T47D (cell line): Measurements from ENCODE around the gene LIMS2.
A peak's percentile ranks its signal among the peaks of the same experiment; 100 is the strongest.

Experiments
- DNase-seq, 2 experiments: peaks; one replicate each; pipeline versions ENCODE4 v3.0.0 to v3.0.0-alpha.2; 2011 to 2012; ENCODE audit warnings: low read depth in 1 of 2, low spot score in 1 of 2
- JUND ChIP-seq: IDR thresholded peaks from 2 replicates; pipeline ENCODE4 v1.6.1; 2012; ENCODE audit warnings: low read depth
- in situ Hi-C: cut with HindIII; loops from 2 replicates; pipeline ENCODE4 v1.10.0; 2016; ENCODE audit warnings: low sequenced_read_pairs, low pct_unique_long_range_greater_than_20kb

LIMS2 gene

DNA sequence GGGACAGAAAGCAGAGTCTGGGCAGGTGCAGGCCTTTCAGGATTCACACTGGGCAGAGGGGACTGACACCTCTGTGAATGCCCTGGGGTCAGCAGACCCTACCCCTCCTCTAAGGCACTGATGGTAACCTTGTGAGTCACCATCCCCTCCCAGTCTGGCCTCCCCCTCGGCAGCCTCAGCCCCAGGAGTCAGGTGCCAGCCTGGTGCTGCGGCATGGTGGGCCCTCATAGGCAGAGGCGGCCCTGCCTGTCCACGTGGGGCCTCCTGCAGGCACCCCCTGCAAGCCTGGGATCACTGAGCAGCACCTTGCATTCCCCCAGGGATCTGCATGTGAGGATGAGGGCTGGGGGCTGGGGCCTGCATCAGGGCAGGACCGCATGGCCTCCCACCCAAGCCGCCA lies 34.2 kb downstream of the LIMS2 start:
- DNase-seq: no peak
- no peak for TF ChIP-seq JUND
- in situ Hi-C loops: no loop called here

- in situ Hi-C loops: no loop called here
- TF ChIP-seq JUND: no peak
- DNase-seq: no peak
Measured at GRCh38 chr2:127640082-127641072, 35.0 kb downstream of the LIMS2 start.

GRCh38 chr2:127639111-127639474 lies 36.2 kb downstream of the LIMS2 start:
- no peak for DNase-seq
- in situ Hi-C loops: no loop called here
- no peak for TF ChIP-seq JUND

DNA sequence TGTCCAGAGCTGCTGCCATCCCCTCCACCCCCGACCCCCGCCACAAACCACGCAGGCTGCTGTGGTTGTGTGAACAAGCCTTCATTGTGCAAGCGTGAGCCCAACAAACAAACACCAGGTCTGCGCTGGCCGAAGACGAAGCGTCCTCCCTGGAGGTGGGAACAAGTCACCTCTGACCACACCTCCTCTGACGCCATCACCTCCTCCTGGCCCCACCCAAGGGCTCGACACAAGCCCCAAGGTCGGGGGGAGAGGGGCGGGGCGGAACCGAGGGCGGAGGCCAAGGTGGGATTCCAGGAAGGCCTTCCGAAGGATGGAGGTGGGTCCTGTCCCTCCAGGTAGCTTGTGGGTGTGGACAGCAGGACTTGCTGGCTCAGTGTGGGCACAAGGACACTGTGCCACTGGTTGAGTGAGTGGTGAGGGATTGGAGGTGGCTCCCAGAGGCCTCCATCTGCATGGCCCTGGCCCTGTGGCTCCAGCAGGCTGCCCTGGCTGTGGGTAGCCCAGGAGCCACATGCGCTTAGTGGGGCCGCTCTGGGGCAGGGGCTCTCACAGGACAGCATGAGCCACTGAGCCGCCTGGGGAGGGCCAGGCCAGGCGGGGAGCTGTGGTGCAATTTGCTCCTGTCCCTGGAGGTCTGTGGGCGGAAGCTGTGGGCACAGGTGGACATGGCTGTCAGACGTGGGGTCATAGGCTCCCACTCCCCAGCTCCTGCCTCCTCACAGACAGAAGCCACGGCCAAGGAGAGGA lies 36.8 kb downstream of the LIMS2 start:
- in situ Hi-C loops: no loop called here
- peak in 1 of 2 experiments; percentile 9 for DNase-seq
- no peak for TF ChIP-seq JUND

- TF ChIP-seq JUND: no peak
- in situ Hi-C loops: no loop called here
- peak; percentile 64 to 71 for DNase-seq
Measured at GRCh38 chr2:127637725-127638252, 37.5 kb downstream of the LIMS2 start.

DNA sequence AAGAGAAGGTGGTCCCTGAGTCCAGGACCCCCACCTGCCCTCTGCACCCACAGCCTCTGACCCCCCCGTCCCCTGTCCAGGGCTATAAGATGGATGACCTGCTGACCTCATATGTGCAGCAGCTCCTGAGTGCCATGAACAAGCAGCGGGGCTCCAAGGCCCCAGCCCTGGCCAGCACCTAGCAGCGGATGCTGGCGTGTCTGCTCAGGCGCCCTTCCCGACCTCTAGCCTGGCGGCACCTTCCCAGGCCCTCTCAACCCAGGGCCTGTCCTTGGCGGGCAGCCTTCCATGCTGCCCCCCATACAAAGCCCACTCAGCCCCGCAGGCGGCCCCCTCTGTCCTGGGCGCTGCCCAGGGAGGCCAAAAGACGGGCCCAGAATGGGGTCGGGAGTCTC lies 38.1 kb downstream of the LIMS2 start:
- DNase-seq: no peak
- no peak for TF ChIP-seq JUND
- in situ Hi-C loops: no loop called here

DNA sequence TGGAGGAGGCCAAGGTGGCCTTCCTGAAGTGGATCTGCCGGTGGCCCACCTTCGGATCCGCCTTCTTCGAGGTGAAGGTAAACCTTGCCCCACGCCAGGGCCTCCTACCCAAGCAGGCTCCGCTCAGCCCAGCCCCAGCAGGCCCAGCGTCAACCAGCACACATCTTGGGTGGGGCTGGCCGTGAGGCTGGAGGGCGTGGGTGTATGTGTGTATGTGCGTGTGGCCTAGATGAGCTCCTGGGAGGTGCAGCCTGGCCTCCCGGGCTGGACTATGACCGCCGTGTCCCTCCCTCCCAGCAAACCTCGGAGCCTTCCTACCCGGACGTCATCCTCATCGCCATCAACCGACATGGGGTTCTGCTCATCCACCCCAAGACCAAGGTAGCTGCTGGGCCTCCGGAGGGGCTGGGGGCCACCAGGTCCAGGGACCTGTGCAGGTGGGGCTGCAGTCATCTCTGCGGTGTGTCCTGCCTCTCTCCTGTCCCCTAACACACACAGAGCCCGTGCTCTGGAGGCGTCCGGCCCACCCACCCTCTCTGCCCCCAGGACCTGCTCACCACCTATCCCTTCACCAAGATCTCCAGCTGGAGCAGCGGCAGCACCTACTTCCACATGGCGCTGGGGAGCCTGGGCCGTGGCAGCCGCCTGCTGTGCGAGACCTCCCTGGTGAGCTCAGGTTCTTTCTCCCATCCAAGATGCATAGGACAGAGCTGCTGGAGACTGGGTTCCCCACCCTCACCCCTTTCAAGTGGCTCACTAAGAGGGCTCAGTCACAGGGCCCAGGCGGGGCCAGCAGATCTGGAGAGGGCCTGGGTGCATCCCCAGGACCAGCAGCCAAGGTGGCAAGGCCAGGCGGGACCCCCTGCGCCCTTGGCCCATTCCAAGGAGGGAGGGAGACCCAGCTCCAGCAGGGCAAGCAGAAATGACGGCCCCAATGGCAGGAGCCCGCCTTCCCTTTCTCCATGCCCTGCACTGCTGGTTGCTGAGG lies 38.8 kb downstream of the LIMS2 start:
- TF ChIP-seq JUND: no peak
- no peak for DNase-seq
- in situ Hi-C loops: no loop called here

DNA sequence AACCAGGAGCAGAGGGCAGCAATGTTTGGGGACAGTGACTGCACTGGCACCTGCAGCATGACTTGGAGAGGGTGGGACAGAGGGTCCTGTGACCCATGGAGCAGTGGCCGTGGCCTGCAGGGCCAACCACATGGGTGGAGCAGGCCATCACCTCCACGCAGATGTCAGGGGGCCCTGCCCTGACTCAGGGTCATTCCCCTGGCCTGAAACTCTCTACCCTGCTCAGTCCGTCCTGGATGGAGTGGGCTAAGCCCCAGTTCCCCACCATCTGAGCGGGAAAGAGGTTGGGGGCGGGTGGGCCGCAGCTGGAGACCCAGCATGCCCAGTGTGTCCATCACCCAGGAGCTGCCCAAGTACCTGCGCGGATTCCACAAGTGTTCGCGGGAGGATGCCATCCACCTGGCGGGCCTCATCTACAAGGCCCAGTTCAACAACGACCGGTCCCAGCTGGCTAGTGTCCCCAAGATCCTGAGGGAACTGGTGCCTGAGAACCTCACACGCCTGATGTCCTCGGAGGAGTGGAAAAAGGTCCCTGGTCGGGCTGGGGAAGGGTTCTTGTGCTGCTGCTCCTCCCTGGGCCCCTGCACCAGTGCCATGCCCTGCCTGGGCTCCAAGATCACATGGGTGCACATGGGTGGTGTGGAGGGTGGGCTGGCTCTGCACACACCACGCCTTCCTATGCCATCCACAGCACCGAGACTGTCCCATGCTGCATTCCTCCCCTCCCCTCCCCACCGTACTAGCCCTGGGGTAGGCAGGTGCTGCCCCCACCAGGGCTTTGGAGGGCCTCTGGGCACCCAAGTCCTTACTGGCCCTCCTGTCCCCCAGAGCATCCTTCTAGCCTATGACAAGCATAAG lies 39.7 kb downstream of the LIMS2 start:
- no peak for TF ChIP-seq JUND
- in situ Hi-C loops: no loop called here
- no peak for DNase-seq

DNA sequence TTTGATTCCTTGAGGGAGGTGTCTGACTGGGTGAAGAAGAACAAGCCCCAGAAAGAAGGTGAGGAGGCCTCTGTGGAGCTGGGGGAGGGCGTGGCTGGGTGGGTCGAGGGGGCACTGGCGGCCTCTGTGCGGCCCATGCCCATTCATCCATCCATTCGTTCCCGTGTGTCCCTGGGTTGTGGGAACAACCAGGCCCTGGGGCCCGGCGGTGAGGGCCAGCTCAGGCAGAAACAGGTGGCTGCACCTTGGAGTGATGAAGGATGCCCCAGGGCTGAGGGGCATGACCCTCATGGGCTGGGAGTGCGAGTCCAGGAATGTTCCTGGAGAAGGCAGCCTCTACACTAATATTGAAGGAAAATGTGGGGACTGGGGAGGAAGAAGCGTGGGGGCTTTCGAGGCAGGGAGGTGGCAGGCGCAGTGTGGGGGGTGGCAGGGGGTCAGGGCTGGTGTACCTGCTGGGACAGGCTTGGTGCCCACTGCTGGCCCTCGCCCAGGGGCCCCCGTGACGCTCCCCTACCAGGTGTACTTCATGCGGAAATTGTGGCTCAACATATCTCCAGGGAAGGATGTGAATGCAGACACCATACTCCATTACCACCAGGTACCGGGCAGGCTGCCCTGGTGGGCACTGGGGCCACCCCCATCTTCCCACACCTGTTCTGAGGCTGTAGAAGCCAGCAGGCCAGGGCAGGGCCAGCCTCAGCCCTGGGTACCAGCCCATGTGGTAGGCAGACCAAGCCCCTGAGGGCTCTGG lies 40.5 kb downstream of the LIMS2 start:
- in situ Hi-C loops: no loop called here
- TF ChIP-seq JUND: no peak
- DNase-seq: no peak

DNA sequence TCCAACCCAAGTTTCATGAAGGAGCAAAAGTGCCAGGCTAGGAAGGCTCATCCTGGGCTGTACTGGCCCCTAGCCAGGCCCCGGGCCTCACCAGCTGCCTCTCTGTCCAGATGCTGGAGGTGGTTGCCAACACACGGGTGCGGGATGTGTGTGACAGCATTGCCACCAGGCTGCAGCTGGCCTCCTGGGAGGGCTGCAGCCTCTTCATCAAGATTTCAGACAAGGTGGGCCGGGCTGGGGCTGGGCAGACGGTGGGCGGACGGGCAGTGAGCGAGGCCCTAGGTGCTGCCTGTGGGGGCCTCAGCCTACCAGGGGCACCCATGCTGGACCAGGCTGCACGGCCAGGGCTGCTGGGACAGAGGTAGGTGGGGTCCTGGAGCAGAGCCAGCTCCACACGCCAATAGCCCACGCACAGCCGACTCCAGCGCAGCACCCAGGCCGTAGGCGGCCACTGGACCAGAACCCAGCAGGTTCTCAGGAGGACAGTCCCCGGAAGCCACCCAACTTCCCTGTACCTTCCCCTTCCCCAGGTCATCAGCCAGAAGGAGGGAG lies 41.2 kb downstream of the LIMS2 start:
- no peak for DNase-seq
- no peak for TF ChIP-seq JUND
- in situ Hi-C loops: no loop called here

- no peak for DNase-seq
- in situ Hi-C loops: no loop called here
- TF ChIP-seq JUND: no peak
Measured at GRCh38 chr2:127633556-127634065, 41.7 kb downstream of the LIMS2 start.
